NCI-H146 treated with DMSO at 0.1 percent for 48 hours (cell line): ENCODE data around the gene PDE8B.

Source experiments
- DNase-seq: peaks from one replicate; lab custom pipeline; 2025; ENCODE audit not compliant: unreplicated experiment; lab: John Stamatoyannopoulos, UW

PDE8B gene

DNA sequence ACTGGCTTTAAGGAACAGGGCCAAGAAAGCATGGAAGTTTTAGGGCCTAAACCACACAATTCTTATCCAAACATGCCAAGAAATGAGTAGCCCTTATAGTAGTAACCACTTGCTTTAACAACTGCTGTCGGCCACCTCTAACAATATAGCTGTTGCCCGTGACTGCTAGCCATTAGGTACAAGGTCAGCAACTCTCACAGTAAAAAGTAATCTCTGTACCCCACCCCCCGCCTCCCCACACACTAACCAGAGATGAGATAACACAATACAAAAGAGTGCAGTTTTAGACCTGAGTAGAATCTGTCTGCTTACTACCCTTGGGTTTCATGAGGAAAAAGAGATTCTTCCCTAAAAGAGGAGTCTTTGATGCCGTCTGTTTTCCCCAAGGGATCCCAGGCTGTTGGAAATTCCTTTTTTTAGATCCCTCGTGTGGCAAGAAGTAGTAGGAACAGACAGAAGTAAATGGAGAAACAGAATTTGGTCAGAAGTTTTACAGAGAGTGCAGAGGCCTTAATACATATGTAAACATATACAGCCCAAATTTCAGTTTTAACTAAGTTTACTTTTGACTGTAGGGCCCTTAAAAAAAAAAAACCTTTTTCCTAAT is 187.3 kb downstream of the PDE8B start:
- DNase-seq: no peak

GRCh38 chr5:77398458-77398857 is 188.0 kb downstream of the PDE8B start:
- DNase-seq: no peak

DNA sequence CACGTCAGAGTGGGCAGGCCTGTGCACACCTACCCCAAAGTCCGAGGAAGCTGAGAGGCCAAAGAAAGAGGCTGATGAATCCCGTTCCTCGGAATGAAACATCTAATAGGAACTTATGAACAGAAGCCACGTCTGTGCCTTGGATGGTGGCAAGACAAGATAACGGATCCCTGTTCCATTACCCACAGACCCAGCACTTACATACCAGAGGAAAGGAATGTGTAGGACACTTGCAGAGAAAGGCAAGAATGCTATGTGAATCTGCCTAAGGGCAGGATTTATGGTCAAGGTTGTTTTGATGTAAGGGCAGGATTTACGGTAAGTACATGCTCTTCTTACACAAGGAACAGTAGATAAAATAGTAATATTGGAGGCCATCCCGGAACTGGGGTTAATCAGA is 188.4 kb downstream of the PDE8B start:
- no peak for DNase-seq

DNA sequence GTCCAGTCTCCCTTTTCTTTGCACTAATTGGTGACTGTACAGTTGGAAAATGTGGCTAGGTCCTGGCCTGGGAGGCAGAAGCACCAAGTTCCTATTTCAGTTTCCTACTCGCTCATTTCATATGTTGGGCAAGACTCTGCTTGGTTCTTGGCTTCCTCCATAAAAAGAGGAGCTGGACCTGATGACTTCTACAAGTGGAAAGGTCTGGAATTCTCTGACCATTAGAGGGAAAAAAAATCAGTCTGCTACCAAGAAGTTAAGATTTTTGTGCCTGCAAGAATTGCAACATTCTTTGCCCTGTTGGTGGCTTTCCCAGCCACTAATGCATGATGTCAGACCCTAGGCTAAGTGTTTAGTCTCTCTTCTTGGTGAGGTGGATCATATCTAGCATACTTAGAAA is 190.2 kb downstream of the PDE8B start:
- no peak for DNase-seq

DNA sequence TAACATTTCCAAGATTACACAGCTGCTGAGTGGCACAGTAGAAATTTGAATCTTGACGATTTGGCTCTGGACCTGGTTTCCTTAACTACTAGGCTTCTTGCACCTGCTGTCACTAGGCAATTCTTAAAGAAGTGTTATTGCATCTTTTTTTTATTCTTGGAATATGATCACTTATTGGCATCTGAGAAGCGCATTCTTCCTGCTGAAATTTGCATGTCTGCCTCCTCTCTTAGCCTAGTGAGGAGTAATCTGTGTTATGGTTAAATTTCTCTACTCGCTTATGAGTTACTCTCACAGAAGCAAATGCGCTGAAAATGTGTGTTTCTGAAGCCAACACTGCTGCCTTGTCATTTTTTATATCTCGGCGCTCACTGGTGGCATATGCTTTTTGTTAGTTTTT is 192.3 kb downstream of the PDE8B start:
- no peak for DNase-seq

DNA sequence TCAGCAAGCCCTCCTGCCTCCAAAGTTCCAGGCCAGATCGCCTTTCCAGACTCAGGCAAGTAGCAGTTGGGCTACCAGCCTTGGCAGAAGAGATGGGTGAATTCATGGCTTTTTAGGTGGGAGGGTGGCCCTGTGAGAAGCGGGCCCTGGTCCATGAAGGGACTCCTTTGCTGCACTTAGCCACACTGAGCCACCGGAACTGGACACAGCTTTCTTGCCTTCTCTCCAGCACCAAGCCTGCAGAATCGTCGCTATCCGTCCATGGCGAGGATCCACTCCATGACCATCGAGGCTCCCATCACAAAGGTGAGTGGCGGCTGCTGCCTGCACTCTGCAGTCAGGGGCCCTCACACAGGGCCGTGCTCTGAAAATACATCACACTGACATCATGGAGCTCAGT is 196.7 kb downstream of the PDE8B start:
- DNase-seq: no peak

- DNase-seq: no peak
Measured at GRCh38 chr5:77409870-77410621, 199.6 kb downstream of the PDE8B start.

DNA sequence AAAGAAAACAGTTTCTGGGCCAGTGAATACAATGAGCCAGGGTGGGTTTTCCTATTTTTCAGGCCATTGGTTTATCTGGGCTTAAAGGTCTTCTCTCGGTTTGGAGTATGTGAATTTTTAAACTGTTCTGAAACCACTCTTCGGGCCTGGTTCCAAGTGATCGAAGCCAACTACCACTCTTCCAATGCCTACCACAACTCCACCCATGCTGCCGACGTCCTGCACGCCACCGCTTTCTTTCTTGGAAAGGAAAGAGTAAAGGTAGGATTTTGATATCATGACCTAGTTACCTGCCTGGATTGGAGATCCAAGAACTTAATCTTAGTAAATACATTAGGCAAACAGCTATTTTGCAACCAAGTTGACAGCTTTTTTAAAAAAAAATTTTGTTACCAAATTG is 202.6 kb downstream of the PDE8B start:
- no peak for DNase-seq

DNA sequence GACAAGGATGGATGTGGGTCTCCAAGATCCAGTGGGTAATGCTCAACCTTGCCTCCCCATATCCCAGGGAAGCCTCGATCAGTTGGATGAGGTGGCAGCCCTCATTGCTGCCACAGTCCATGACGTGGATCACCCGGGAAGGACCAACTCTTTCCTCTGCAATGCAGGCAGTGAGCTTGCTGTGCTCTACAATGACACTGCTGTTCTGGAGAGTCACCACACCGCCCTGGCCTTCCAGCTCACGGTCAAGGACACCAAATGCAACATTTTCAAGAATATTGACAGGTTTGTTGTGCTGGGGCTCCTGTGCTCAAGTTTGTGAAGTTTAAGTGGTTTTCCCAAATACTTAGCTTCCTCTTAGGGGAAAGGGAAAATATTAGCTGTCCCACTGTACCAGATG is 207.7 kb downstream of the PDE8B start:
- no peak for DNase-seq

- no peak for DNase-seq
Measured at GRCh38 chr5:77418601-77419581, 208.4 kb downstream of the PDE8B start.

- DNase-seq: no peak
Measured at GRCh38 chr5:77419644-77420582, 209.4 kb downstream of the PDE8B start.

GRCh38 chr5:77420940-77421339 is 210.5 kb downstream of the PDE8B start:
- no peak for DNase-seq

- no peak for DNase-seq
Measured at GRCh38 chr5:77423022-77423750, 212.7 kb downstream of the PDE8B start.

DNA sequence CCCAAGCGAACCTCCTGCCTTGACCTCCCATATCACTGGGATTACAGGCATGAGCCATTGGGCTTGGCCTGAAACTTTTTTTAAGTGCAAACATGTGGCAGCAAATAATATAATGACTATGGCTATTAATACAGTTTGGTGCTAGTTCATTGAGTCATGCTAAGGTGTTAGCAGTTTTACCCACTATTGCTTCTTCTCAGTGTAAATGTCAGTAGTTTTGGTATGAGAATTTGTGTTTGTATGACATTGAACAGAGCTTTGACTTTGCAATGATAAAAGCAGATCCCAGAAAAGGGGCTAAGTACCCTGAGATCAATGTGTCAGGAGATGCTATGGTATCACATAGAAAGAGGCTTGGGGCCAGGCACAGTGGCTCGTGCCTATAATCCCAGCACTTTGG is 214.4 kb downstream of the PDE8B start:
- no peak for DNase-seq

GRCh38 chr5:77425420-77425819 is 214.9 kb downstream of the PDE8B start:
- no peak for DNase-seq

- DNase-seq: no peak
Measured at GRCh38 chr5:77425998-77426659, 215.6 kb downstream of the PDE8B start.

DNA sequence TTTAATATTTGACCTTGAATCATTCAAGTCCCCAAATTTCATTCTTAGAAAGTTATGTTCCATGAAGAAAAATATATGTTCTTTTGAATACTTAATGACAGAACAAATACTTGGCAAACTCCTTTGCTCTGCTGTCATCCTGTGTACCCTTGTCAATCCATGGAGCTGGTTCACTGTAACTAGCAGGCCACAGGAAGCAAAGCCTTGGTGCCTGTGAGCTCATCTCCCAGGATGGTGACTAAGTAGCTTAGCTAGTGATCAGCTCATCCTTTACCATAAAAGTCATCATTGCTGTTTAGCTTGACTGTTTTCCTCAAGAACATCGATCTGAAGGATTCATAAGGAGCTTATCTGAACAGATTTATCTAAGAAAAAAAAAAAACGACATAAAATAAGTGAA is 216.2 kb downstream of the PDE8B start:
- no peak for DNase-seq

- DNase-seq: no peak
Measured at GRCh38 chr5:77427998-77428397, 217.5 kb downstream of the PDE8B start.

DNA sequence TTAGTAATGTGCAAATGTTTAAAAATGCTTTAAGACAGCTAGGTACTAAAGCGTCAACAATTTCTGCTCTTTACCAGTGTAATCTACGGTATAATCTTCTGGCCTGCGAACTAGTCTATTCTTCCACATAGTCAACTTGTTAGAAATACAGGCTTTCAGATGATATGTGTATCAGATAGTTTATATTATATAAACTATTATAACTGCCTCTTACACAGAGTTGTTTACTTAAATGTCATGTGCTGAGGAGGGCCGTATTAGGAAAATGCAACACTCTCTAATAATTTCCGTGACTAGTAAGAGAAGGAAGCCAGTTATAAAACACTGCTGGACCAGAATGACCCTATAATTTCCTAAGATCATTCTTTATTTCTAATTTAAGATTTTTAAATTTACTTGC is 218.0 kb downstream of the PDE8B start:
- DNase-seq: no peak
